ENCODE results near the gene TMEM129. TPM values are rescaled to one million over a fixed set of nuclear protein-coding genes. Genes with fewer than 3 reads are reported as not detected.

TMEM129 gene
- total and polyA plus RNA-seq, 4 donors = 14.8 to 36.4 (median 25.8) TPM

DNA sequence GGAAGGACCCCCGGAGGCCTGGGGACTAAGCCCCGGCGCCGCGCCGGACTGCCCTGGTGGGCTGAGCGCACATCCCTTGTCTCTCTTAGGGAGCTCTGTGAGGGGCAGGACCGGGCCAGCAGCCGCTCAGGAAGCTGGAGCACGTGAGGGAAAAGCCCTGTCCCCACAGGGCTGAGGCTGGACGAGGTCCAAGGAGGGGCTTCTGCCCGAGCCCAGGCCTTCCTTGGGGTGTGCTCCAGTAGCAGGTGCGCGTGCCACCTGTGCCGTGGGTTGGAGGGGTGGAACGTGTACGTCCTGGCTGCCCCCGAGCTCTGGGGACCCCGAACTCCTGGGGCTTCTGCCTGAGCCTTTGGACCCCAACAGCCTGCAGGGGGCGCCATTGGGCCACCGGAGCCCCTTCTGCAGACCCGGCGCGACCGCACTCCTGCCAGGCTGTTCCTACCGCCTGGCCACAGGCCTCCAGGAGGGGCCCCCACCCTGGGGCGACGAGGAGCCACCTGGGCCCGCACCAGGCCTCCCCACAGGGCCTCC lies 27.4 kb upstream of the TMEM129 start:
- ATAC-seq (ENCODE audit: low FRiP score) (no peak), DNase-seq (peak; percentile 71 to 89)
- no peak overlapping the region for H3K27ac ChIP-seq (ENCODE audit: low read depth in 1 of 2, low read length in 2 of 2)
- WGBS, 2 donors = 6 to 9% methylated on average over 29 of the region's 29 CpGs
- no peaks in the 10 kb centered on the region for H3K9me3 ChIP-seq (ENCODE audit: control insufficient read depth, low read length)
- H3K27me3 ChIP-seq (ENCODE audit: control insufficient read depth in 1 of 2, insufficient read depth in 2 of 2, low read length in 1 of 2) = no peaks in the 10 kb centered on the region
- H3K36me3 ChIP-seq (ENCODE audit: control insufficient read depth in 1 of 2, insufficient read depth in 2 of 2, low read length in 1 of 2) = no peaks in the 10 kb centered on the region
- no peaks in the 10 kb centered on the region for H3K4me1 ChIP-seq (ENCODE audit: control insufficient read depth in 1 of 2, insufficient read depth in 2 of 2, low read length in 2 of 2)
- intact Hi-C loops (cut with DNase I) = loop anchor here (1.0 to 10.0 kb wide), 3 partner anchors 56 to 149 kb away; no protein-coding TSS in a partner anchor
- H3K4me3 ChIP-seq (ENCODE audit: low read length in 2 of 2) = no peak overlapping the region

- Histone ChIP-seq H3K4me3 (ENCODE audit: low read length in 2 of 2) (no peak overlapping the region), H3K27me3 (ENCODE audit: control insufficient read depth in 1 of 2, insufficient read depth in 2 of 2, low read length in 1 of 2) (no peaks in the 10 kb centered on the region), H3K9me3 (ENCODE audit: control insufficient read depth, low read length) (no peaks in the 10 kb centered on the region), H3K36me3 (ENCODE audit: control insufficient read depth in 1 of 2, insufficient read depth in 2 of 2, low read length in 1 of 2) (no peaks in the 10 kb centered on the region), H3K27ac (ENCODE audit: low read depth in 1 of 2, low read length in 2 of 2) (no peak overlapping the region), H3K4me1 (ENCODE audit: control insufficient read depth in 1 of 2, insufficient read depth in 2 of 2, low read length in 2 of 2) (no peaks in the 10 kb centered on the region)
- 92 to 94% methylated on average over 16 of the region's 16 CpGs for WGBS, 2 donors
- intact Hi-C loops (cut with DNase I) = loop anchor here (5.0 to 10.0 kb wide), 2 partner anchors 57 to 150 kb away; no protein-coding TSS in a partner anchor
- DNase-seq = no peak
- ATAC-seq (ENCODE audit: low FRiP score) = no peak
Observed at GRCh38 chr4:1747603-1747967, 26.5 kb upstream of the TMEM129 start.

DNA sequence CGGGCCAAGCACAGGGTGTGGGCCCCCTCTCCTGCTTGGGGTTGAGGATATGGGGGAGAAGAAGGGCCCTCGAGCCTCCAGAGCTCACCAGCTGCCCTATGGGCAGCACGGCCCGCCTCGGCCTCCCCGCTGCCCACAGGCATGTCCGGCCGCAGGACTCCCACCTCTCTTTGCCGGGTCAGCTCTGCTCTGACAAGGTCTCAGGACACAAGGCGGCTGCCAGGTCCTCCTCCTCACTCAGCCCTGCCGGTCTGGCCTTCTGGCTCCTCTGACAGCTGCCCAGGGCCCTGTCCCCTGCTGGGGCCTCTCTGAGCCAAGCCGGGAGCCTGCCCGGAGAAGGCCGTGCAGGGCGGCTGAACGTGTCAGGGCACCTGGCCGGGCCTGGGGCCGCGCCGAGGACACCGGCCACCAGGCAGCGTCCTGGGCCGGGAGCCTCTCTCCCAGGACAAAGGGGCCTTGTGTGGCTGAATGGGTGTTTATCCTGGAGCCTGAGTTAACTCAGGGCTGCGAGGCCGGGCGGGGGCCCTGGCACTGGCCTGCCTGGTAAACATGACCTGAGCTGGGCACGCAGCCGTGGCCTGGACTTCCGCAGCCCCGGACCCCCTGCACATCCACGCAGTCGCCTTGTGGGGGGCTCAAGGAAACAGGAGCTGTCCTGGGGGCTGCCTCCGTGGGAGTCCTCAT lies 25.9 kb upstream of the TMEM129 start:
- Histone ChIP-seq H3K9me3 (ENCODE audit: control insufficient read depth, low read length) (no peaks in the 10 kb centered on the region), H3K4me1 (ENCODE audit: control insufficient read depth in 1 of 2, insufficient read depth in 2 of 2, low read length in 2 of 2) (no peaks in the 10 kb centered on the region), H3K36me3 (ENCODE audit: control insufficient read depth in 1 of 2, insufficient read depth in 2 of 2, low read length in 1 of 2) (no peaks in the 10 kb centered on the region), H3K4me3 (ENCODE audit: low read length in 2 of 2) (no peak overlapping the region), H3K27ac (ENCODE audit: low read depth in 1 of 2, low read length in 2 of 2) (no peak overlapping the region), H3K27me3 (ENCODE audit: control insufficient read depth in 1 of 2, insufficient read depth in 2 of 2, low read length in 1 of 2) (no peaks in the 10 kb centered on the region)
- intact Hi-C loops (cut with DNase I) = loop anchor here (5.0 to 10.0 kb wide), 2 partner anchors 58 to 150 kb away; no protein-coding TSS in a partner anchor
- ATAC-seq (ENCODE audit: low FRiP score) (no peak), DNase-seq (no peak)
- WGBS, 2 donors = 89 to 90% methylated on average over 26 to 33 of the region's 33 CpGs

DNA sequence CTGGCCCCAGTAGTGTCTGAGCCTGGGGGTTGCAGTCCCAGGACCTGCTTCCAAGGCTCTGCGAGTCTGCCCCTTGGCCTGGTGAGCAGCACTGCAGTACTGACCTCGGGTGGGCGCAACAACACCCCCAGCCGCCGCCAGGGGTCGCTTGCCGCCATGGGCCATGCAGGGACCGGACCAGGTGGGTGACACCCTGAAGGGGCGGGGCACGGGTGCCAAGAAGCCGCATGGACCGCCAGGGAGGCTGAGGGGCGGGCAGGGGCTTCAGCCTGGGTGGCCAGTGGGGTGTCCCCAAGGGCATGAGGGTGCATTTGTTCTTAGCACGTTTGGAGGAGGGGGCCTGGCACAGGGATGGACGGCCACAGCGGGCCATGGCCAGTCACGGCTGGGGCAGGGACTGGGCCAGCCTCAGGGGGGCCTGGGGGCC lies 25.2 kb upstream of the TMEM129 start:
- no peaks in the 10 kb centered on the region for H3K4me1 ChIP-seq (ENCODE audit: control insufficient read depth in 1 of 2, insufficient read depth in 2 of 2, low read length in 2 of 2)
- no peak overlapping the region for H3K27ac ChIP-seq (ENCODE audit: low read depth in 1 of 2, low read length in 2 of 2)
- intact Hi-C loops (cut with DNase I) = loop anchor here (5.0 to 10.0 kb wide), 2 partner anchors 59 to 151 kb away; no protein-coding TSS in a partner anchor
- DNase-seq = peak; percentile 74 to 92
- no peaks in the 10 kb centered on the region for H3K36me3 ChIP-seq (ENCODE audit: control insufficient read depth in 1 of 2, insufficient read depth in 2 of 2, low read length in 1 of 2)
- H3K27me3 ChIP-seq (ENCODE audit: control insufficient read depth in 1 of 2, insufficient read depth in 2 of 2, low read length in 1 of 2) = no peaks in the 10 kb centered on the region
- no peak overlapping the region for H3K4me3 ChIP-seq (ENCODE audit: low read length in 2 of 2)
- H3K9me3 ChIP-seq (ENCODE audit: control insufficient read depth, low read length) = no peaks in the 10 kb centered on the region
- ATAC-seq (ENCODE audit: low FRiP score) = peak; percentile 68
- WGBS, 2 donors = 15 to 17% methylated on average over 16 to 17 of the region's 17 CpGs

DNA sequence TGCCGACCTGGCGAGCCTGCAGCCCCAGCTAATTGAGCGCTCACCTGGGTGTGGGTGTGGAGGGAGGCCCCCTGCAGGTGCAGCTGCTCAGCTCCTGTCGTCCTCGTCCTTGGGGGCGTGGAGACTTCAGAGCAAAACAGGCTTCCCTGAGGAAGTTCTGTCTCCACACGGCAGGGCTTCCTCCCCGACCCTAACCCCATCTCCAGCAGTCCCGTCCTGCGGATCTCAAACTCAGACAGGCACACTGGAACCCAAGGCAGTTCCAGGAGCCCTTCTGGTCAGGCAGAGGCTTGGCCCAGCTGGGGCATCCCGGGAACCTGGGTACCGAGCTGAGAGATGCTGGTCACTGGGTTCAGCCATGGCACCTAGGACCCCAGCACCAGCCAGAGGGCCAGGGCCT lies 24.6 kb upstream of the TMEM129 start:
- H3K27ac ChIP-seq (ENCODE audit: low read depth in 1 of 2, low read length in 2 of 2) = no peak overlapping the region
- H3K36me3 ChIP-seq (ENCODE audit: control insufficient read depth in 1 of 2, insufficient read depth in 2 of 2, low read length in 1 of 2) = no peaks in the 10 kb centered on the region
- DNase-seq (no peak), ATAC-seq (ENCODE audit: low FRiP score) (no peak)
- 88 to 94% methylated on average over 12 of the region's 12 CpGs for WGBS, 2 donors
- no peaks in the 10 kb centered on the region for H3K9me3 ChIP-seq (ENCODE audit: control insufficient read depth, low read length)
- intact Hi-C loops (cut with DNase I) = loop anchor here (5.0 to 10.0 kb wide), 2 partner anchors 59 to 152 kb away; no protein-coding TSS in a partner anchor
- H3K4me3 ChIP-seq (ENCODE audit: low read length in 2 of 2) = no peak overlapping the region
- no peaks in the 10 kb centered on the region for H3K4me1 ChIP-seq (ENCODE audit: control insufficient read depth in 1 of 2, insufficient read depth in 2 of 2, low read length in 2 of 2)
- no peaks in the 10 kb centered on the region for H3K27me3 ChIP-seq (ENCODE audit: control insufficient read depth in 1 of 2, insufficient read depth in 2 of 2, low read length in 1 of 2)

- H3K4me1 ChIP-seq (ENCODE audit: control insufficient read depth in 1 of 2, insufficient read depth in 2 of 2, low read length in 2 of 2) = no peaks in the 10 kb centered on the region
- no peaks in the 10 kb centered on the region for H3K36me3 ChIP-seq (ENCODE audit: control insufficient read depth in 1 of 2, insufficient read depth in 2 of 2, low read length in 1 of 2)
- no peaks in the 10 kb centered on the region for H3K9me3 ChIP-seq (ENCODE audit: control insufficient read depth, low read length)
- DNase-seq (no peak), ATAC-seq (ENCODE audit: low FRiP score) (no peak)
- H3K27me3 ChIP-seq (ENCODE audit: control insufficient read depth in 1 of 2, insufficient read depth in 2 of 2, low read length in 1 of 2) = no peaks in the 10 kb centered on the region
- intact Hi-C loops (cut with DNase I) = loop anchor here (5.0 to 10.0 kb wide), 2 partner anchors 60 to 152 kb away; no protein-coding TSS in a partner anchor
- WGBS, 2 donors = 93% methylated on average over 13 of the region's 13 CpGs
- no peak overlapping the region for H3K4me3 ChIP-seq (ENCODE audit: low read length in 2 of 2)
- H3K27ac ChIP-seq (ENCODE audit: low read depth in 1 of 2, low read length in 2 of 2) = no peak overlapping the region
Observed at GRCh38 chr4:1745165-1745564, 24.0 kb upstream of the TMEM129 start.

DNA sequence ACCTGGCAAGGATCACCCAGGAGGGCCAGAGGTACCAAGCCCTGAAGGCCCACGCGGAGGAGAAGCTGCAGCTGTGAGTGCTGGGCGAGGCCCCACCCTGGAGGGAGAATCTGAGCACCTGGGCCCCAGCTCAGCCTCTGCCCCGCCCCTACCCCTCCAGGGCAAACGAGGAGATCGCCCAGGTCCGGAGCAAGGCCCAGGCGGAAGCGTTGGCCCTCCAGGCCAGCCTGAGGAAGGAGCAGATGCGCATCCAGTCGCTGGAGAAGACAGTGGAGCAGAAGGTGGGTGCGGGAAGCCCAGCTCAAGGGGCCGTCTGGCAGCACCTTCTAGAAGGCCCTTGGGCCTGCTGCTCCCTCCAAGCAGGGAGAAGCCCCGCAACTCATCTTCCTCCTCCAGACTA lies 23.4 kb upstream of the TMEM129 start:
- Histone ChIP-seq H3K36me3 (ENCODE audit: control insufficient read depth in 1 of 2, insufficient read depth in 2 of 2, low read length in 1 of 2) (no peaks in the 10 kb centered on the region), H3K9me3 (ENCODE audit: control insufficient read depth, low read length) (no peaks in the 10 kb centered on the region), H3K27me3 (ENCODE audit: control insufficient read depth in 1 of 2, insufficient read depth in 2 of 2, low read length in 1 of 2) (no peaks in the 10 kb centered on the region), H3K27ac (ENCODE audit: low read depth in 1 of 2, low read length in 2 of 2) (no peak overlapping the region), H3K4me3 (ENCODE audit: low read length in 2 of 2) (no peak overlapping the region), H3K4me1 (ENCODE audit: control insufficient read depth in 1 of 2, insufficient read depth in 2 of 2, low read length in 2 of 2) (no peaks in the 10 kb centered on the region)
- WGBS, 2 donors = 93 to 95% methylated on average over 14 of the region's 14 CpGs
- ATAC-seq (ENCODE audit: low FRiP score) (no peak), DNase-seq (no peak)
- intact Hi-C loops (cut with DNase I) = loop anchor here in 1 of 2 donors (10.0 kb wide), 1 partner anchor 60 kb away; no protein-coding TSS in a partner anchor

- H3K36me3 ChIP-seq (ENCODE audit: control insufficient read depth in 1 of 2, insufficient read depth in 2 of 2, low read length in 1 of 2) = no peaks in the 10 kb centered on the region
- no peaks in the 10 kb centered on the region for H3K4me1 ChIP-seq (ENCODE audit: control insufficient read depth in 1 of 2, insufficient read depth in 2 of 2, low read length in 2 of 2)
- H3K9me3 ChIP-seq (ENCODE audit: control insufficient read depth, low read length) = no peaks in the 10 kb centered on the region
- intact Hi-C loops (cut with DNase I) = loop anchor here in 1 of 2 donors (10.0 kb wide), 1 partner anchor 61 kb away; no protein-coding TSS in a partner anchor
- H3K27ac ChIP-seq (ENCODE audit: low read depth in 1 of 2, low read length in 2 of 2) = no peak overlapping the region
- H3K27me3 ChIP-seq (ENCODE audit: control insufficient read depth in 1 of 2, insufficient read depth in 2 of 2, low read length in 1 of 2) = no peaks in the 10 kb centered on the region
- no peak overlapping the region for H3K4me3 ChIP-seq (ENCODE audit: low read length in 2 of 2)
- no peak for DNase-seq
- WGBS, 2 donors = 95 to 97% methylated on average over 4 to 6 of the region's 6 CpGs
- ATAC-seq (ENCODE audit: low FRiP score) = no peak
Observed at GRCh38 chr4:1743975-1744374, 22.9 kb upstream of the TMEM129 start.

DNA sequence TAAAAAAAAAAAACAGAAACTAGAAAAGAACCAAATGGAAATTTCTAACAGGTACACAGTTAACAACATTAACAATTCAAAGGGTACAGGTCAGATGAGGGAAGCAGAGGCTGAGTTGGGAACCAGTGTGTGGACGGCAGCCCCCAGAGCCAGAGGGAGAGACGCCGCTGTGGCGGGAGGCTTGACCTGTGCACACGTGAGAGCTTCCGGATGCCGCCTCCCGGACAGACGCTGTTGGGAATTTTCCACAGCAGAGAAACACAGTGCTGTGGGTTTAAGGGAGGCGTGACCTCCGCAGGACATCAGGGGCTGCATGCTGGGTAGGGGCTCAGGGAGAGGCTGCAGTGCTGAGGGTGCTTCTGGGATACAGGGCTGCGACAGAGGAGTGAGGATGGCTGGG lies 22.4 kb upstream of the TMEM129 start:
- no peak overlapping the region for H3K27ac ChIP-seq (ENCODE audit: low read depth in 1 of 2, low read length in 2 of 2)
- ATAC-seq (ENCODE audit: low FRiP score) = no peak
- no peak for DNase-seq
- no peaks in the 10 kb centered on the region for H3K36me3 ChIP-seq (ENCODE audit: control insufficient read depth in 1 of 2, insufficient read depth in 2 of 2, low read length in 1 of 2)
- H3K27me3 ChIP-seq (ENCODE audit: control insufficient read depth in 1 of 2, insufficient read depth in 2 of 2, low read length in 1 of 2) = no peaks in the 10 kb centered on the region
- intact Hi-C loops (cut with DNase I) = loop anchor here in 1 of 2 donors (10.0 kb wide), 1 partner anchor 61 kb away; no protein-coding TSS in a partner anchor
- H3K4me1 ChIP-seq (ENCODE audit: control insufficient read depth in 1 of 2, insufficient read depth in 2 of 2, low read length in 2 of 2) = no peaks in the 10 kb centered on the region
- H3K4me3 ChIP-seq (ENCODE audit: low read length in 2 of 2) = no peak overlapping the region
- WGBS, 2 donors = 77 to 96% methylated on average over 12 of the region's 12 CpGs
- no peaks in the 10 kb centered on the region for H3K9me3 ChIP-seq (ENCODE audit: control insufficient read depth, low read length)

Measured in aorta (tissue), 5 donors.